Uterus (tissue), 4 donors: ENCODE data around the gene SNTB2. TPM values are rescaled to one million over a fixed set of nuclear protein-coding genes. Genes with fewer than 3 reads are reported as not detected.

Experiments used
- DNase-seq, 2 donors: peaks; one replicate each; pipeline ENCODE4 v3.0.0-alpha.2; 2019 to 2020
- H3K27ac ChIP-seq, 2 donors: fragments of 200-600 bp; sonication (generic); 1 replicate in 1 of 2; 2 replicates in 1 of 2; pipeline ENCODE4 v1.5.1; 2016 to 2018
- H3K27me3 ChIP-seq, 2 donors: fragments of 200-600 bp; sonication (generic); one replicate each; pipeline ENCODE4 v1.5.1; 2018 to 2019; ENCODE audit warnings: control low read depth in 1 of 2
- H3K36me3 ChIP-seq, 2 donors: fragments of 200-600 bp; sonication (generic); one replicate each; pipeline ENCODE4 v1.5.1; 2019; ENCODE audit warnings: control low read depth in 1 of 2
- H3K4me1 ChIP-seq, 2 donors: fragments of 200-600 bp; sonication (generic); one replicate each; pipeline ENCODE4 v1.5.1; 2018 to 2019; ENCODE audit warnings: control low read depth in 1 of 2
- H3K4me3 ChIP-seq, 2 donors: fragments of 200-600 bp; sonication (generic); 1 replicate in 1 of 2; 2 replicates in 1 of 2; pipeline ENCODE4 v1.5.1; 2018 to 2019; ENCODE audit warnings: mild to moderate bottlenecking in 1 of 2
- H3K9me3 ChIP-seq, 2 donors: fragments of 200-600 bp; sonication (generic); one replicate each; pipeline ENCODE4 v1.5.1; 2019; ENCODE audit warnings: control low read depth in 1 of 2
- POLR2A ChIP-seq, 2 donors: fragments of 450-650 bp; IDR thresholded peaks; one replicate each; pipeline ENCODE4 v1.6.1; 2016; ENCODE audit warnings: antibody characterized with exemption in 2 of 2, mild to moderate bottlenecking in 1 of 2, moderate library complexity in 1 of 2
- intact Hi-C: fragments of 100-400 bp; cut with DNase I; formaldehyde crosslinking; loops from one replicate; pipeline ENCODE4 v1.15.1; 2023; ENCODE audit warnings: low total_unique reads
- total RNA-seq, 4 donors: library from RNA; depleted of rRNA in 3 of 4; stranded (reverse); fragments of >200 nt in 3 of 4; gene quantifications; one replicate each; pipeline versions ENCODE4 v1.1.0 to v1.2.4, GENCODE V29; 2014 to 2023
- TF ChIP-seq, protein P1 (sequence below), 4 experiments: fragments of 200-600 bp in 2 of 4; fragments of 450-650 bp in 2 of 4; sonication (generic) in 2 of 4; IDR thresholded peaks; one replicate each; pipeline ENCODE4 v1.5.1; 2016 to 2019; ENCODE audit warnings: antibody characterized with exemption in 4 of 4, mild to moderate bottlenecking in 2 of 4, moderate library complexity in 1 of 4
- donor health status: DM: yes; HTN: yes; CAD: no.

Gene SNTB2
- total RNA-seq, 4 donors from 2014 or later: 28.2 to 88.0 (median 59.5) TPM

DNA sequence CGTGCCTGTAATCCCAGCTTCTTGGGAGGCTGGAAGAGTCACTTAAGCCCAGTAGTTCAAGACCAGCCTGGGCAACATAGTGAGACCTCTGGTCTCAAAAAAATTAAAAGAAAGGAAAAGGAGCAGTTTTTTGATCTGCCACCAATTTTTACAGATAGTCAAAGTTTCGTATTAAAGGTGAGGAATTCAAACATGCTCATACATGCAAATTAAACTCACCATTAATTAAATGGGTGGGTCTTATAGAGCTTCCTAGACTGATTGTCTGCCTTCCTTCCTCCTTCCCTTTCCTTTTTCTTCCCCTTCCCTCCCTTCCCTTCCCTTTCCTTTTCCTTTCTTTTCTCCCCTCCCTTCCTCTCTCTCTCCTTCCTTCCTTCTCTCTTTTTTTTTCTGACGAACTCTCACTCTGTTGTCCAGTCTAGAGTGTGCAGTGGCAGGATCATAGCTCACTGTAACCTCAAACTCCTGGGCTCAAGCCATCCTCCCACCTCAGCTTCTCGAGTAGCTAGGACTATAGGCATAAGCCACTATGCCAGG is 87.8 kb downstream of the SNTB2 start:
- peak overlapping the region; percentile 69 to 72 for H3K27ac ChIP-seq

DNA sequence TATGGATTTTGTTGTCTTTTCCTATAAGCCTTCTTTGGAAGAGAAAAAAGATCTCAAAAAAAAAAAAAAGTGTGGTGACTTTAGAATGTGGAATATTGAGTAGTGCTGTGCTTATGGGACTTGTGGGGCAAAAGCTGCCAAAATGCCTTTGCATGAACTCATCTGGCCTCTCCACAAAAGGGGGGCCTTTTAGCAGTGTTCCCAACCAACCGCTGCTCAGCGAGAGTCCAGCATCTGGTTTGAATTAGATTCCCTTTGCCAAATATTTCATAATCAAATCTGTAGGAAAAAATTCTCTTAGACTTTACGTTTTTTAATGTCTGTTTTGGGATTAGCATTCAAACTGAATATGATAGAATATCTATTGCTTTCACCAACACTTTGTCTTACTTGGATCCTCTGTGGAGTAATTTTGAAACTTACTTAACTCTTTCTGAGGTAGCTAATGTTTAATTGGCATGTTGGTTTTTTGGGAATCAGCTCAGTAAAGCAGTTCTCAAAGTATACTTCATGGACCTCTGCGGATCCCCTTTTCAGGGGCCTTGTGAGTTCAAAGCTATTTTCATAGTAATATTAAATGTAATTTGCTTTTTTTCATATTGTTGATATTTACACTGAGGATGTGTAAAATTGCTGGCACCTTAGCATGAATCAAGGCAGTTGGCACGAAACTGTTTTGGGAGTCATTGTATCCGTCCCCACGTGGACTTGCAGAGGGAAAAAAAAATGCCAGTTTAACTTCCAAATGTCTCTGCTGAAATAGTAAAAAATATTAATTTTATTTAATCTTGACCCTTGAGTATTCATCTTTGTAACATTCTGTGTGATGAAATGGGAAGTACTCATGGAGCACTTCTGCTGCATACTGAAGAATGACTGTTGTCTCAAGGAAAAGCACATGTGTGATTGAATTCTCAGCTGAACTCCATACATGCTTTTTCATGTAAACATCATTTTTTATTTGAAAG is 89.5 kb downstream of the SNTB2 start:
- intact Hi-C loops: loop anchor here (5.0 kb wide), 1 partner anchor 129 kb away; no protein-coding TSS in a partner anchor
- peak; percentile 71 to 85 for DNase-seq
- no peaks in the 10 kb centered on the region for H3K9me3 ChIP-seq
- H3K4me1 ChIP-seq: peaks cover 4 to 6% of the 10 kb centered on the region in 2 donors
- no peak overlapping the region for H3K4me3 ChIP-seq
- H3K27me3 ChIP-seq: no peaks in the 10 kb centered on the region
- no peak for TF ChIP-seq POLR2A (IDR thresholded peaks at IDR 0.05)
- TF ChIP-seq, protein P1, sequence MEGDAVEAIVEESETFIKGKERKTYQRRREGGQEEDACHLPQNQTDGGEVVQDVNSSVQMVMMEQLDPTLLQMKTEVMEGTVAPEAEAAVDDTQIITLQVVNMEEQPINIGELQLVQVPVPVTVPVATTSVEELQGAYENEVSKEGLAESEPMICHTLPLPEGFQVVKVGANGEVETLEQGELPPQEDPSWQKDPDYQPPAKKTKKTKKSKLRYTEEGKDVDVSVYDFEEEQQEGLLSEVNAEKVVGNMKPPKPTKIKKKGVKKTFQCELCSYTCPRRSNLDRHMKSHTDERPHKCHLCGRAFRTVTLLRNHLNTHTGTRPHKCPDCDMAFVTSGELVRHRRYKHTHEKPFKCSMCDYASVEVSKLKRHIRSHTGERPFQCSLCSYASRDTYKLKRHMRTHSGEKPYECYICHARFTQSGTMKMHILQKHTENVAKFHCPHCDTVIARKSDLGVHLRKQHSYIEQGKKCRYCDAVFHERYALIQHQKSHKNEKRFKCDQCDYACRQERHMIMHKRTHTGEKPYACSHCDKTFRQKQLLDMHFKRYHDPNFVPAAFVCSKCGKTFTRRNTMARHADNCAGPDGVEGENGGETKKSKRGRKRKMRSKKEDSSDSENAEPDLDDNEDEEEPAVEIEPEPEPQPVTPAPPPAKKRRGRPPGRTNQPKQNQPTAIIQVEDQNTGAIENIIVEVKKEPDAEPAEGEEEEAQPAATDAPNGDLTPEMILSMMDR (IDR thresholded peaks at IDR 0.05): no peak
- no peaks in the 10 kb centered on the region for H3K36me3 ChIP-seq
- peak overlapping the region; percentile 69 to 72 for H3K27ac ChIP-seq

More for the DNA sequence above, 87.8 kb downstream of the SNTB2 start:
- Histone ChIP-seq H3K4me1 (peaks cover 4 to 6% of the 10 kb centered on the region in 2 donors), H3K27me3 (no peaks in the 10 kb centered on the region), H3K4me3 (no peak overlapping the region), H3K36me3 (no peaks in the 10 kb centered on the region), H3K9me3 (no peaks in the 10 kb centered on the region)
- TF ChIP-seq POLR2A (IDR thresholded peaks at IDR 0.05): no peak
- TF ChIP-seq, protein P1 (IDR thresholded peaks at IDR 0.05): no peak
- intact Hi-C loops: loop anchor here (5.0 kb wide), 1 partner anchor 127 kb away; no protein-coding TSS in a partner anchor
- no peak for DNase-seq

DNA sequence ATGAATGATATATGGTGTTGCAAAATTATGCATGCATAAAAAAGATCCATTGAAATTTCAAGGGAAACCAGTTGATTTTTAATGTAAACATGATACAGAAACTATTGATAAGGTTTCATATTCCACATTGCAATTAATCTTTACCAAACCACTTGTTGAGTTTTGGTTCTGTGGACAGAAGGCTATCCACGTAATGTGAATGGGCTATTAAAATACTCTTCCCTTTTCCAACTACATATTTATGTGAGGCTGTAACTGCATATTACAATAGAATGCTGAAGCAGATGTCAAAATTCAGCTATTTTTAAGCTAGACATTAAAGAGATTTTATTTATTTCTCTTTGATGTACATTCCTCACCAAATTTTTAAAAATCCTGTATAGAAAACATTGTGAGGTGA is 90.4 kb downstream of the SNTB2 start:
- TF ChIP-seq, protein P1 (IDR thresholded peaks at IDR 0.05): no peak
- TF ChIP-seq POLR2A (IDR thresholded peaks at IDR 0.05): no peak
- Histone ChIP-seq H3K27me3 (no peaks in the 10 kb centered on the region), H3K4me1 (peaks cover 4 to 6% of the 10 kb centered on the region in 2 donors), H3K9me3 (no peaks in the 10 kb centered on the region), H3K27ac (peak overlapping the region; percentile 69 to 72), H3K4me3 (no peak overlapping the region), H3K36me3 (no peaks in the 10 kb centered on the region)
- no peak for DNase-seq
- intact Hi-C loops: loop anchor here (5.0 kb wide), 1 partner anchor 130 kb away; no protein-coding TSS in a partner anchor

DNA sequence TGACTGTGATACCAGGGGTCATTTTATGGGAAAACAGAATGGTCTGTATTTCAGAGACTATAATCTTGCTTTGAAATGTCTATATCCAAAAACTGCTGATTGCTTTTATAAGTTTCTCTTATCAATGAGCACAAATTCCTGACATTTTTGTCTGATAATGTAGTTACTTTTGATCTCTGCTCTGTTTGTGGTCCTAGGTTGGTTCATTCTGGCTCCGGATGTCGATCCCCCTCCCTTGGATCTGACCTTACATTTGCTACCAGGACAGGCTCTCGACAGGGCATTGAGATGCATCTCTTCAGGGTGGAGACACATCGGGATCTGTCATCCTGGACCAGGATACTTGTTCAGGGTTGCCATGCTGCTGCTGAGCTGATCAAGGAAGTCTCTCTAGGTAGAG is 96.9 kb downstream of the SNTB2 start:
- H3K27ac ChIP-seq: no peak overlapping the region
- intact Hi-C loops: no loop called here

More for the DNA sequence above, 96.9 kb downstream of the SNTB2 start:
- H3K4me3 ChIP-seq: no peak overlapping the region
- no peaks in the 10 kb centered on the region for H3K9me3 ChIP-seq
- DNase-seq: no peak
- H3K27me3 ChIP-seq: no peaks in the 10 kb centered on the region
- TF ChIP-seq, protein P1 (IDR thresholded peaks at IDR 0.05): no peak
- TF ChIP-seq POLR2A (IDR thresholded peaks at IDR 0.05): no peak
- no peaks in the 10 kb centered on the region for H3K36me3 ChIP-seq
- H3K4me1 ChIP-seq: peaks cover 0 to 11% of the 10 kb centered on the region in 2 donors
